H9 (cell line): ENCODE data around the gene TPPP3. TPM values are rescaled to one million over a fixed set of nuclear protein-coding genes. Genes with fewer than 3 reads are reported as not detected.

Source experiments
- DNase-seq: peaks from one replicate; pipeline ENCODE4 v3.0.0-alpha.2; 2017
- H2AFZ ChIP-seq: one replicate; pipeline ENCODE4 v1.6.1; 2013; ENCODE audit warnings: mild to moderate bottlenecking, low read length, control low read depth, moderate library complexity
- H2AK5ac ChIP-seq: 2 replicates; pipeline ENCODE4 v1.6.1; 2013; ENCODE audit warnings: low read length, control low read depth, mixed read lengths; ENCODE audit not compliant: insufficient read length
- H2BK120ac ChIP-seq: one replicate; pipeline ENCODE4 v1.6.1; 2013; ENCODE audit warnings: low read depth, mild to moderate bottlenecking, low read length, control low read depth, inconsistent platforms; ENCODE audit not compliant: poor library complexity, severe bottlenecking
- H2BK12ac ChIP-seq: 2 replicates; pipeline ENCODE4 v1.6.1; 2013; ENCODE audit warnings: low read length, control low read depth, mixed read lengths, low read depth; ENCODE audit not compliant: insufficient read length
- H2BK15ac ChIP-seq: 2 replicates; pipeline ENCODE4 v1.6.1; 2013; ENCODE audit warnings: low read depth, low read length, control low read depth
- H2BK20ac ChIP-seq: one replicate; pipeline ENCODE4 v1.6.1; 2013; ENCODE audit warnings: low read depth, mild to moderate bottlenecking, low read length, control low read depth, inconsistent platforms; ENCODE audit not compliant: poor library complexity, severe bottlenecking
- H2BK5ac ChIP-seq: 2 replicates; pipeline ENCODE4 v1.6.1; 2013; ENCODE audit warnings: low read length, control low read depth, mixed read lengths; ENCODE audit not compliant: insufficient read length
- H3K14ac ChIP-seq: 2 replicates; pipeline ENCODE4 v1.6.1; 2013; ENCODE audit warnings: low read length, control low read depth; ENCODE audit not compliant: insufficient read depth
- H3K18ac ChIP-seq: 2 replicates; pipeline ENCODE4 v1.6.1; 2013; ENCODE audit warnings: low read depth, mild to moderate bottlenecking, mixed read lengths, low read length, control low read depth; ENCODE audit not compliant: insufficient read length
- H3K23ac ChIP-seq: 2 replicates; pipeline ENCODE4 v1.6.1; 2013; ENCODE audit warnings: low read length, control low read depth, mixed read lengths, low read depth; ENCODE audit not compliant: insufficient read length
- H3K23me2 ChIP-seq: 2 replicates; pipeline ENCODE4 v1.6.1; 2013; ENCODE audit warnings: low read depth, mild to moderate bottlenecking, mixed read lengths, low read length, control low read depth; ENCODE audit not compliant: insufficient read length, poor library complexity, severe bottlenecking
- H3K27ac ChIP-seq: 2 replicates; pipeline ENCODE4 v1.5.1; 2013; ENCODE audit warnings: low read length, control low read depth, mixed read lengths, low read depth; ENCODE audit not compliant: insufficient read length
- H3K27me3 ChIP-seq: 2 replicates; pipeline ENCODE4 v1.6.1; 2013; ENCODE audit warnings: low read length, control low read depth, inconsistent platforms; ENCODE audit not compliant: insufficient read depth
- H3K4ac ChIP-seq: 2 replicates; pipeline ENCODE4 v1.6.1; 2013; ENCODE audit warnings: low read depth, mild to moderate bottlenecking, control low read depth, inconsistent platforms, low read length, moderate library complexity
- H3K4me1 ChIP-seq: 2 replicates; pipeline ENCODE4 v1.6.1; 2013; ENCODE audit warnings: low read length, control low read depth, inconsistent platforms; ENCODE audit not compliant: insufficient read depth
- H3K4me2 ChIP-seq: 2 replicates; pipeline ENCODE4 v1.6.1; 2013; ENCODE audit warnings: low read length, control low read depth, mixed read lengths; ENCODE audit not compliant: insufficient read length, insufficient read depth
- H3K56ac ChIP-seq: 2 replicates; pipeline ENCODE4 v1.6.1; 2013; ENCODE audit warnings: low read depth, mild to moderate bottlenecking, mixed read lengths, low read length, control low read depth; ENCODE audit not compliant: insufficient read length
- H3K79me1 ChIP-seq: 2 replicates; pipeline ENCODE4 v1.6.1; 2013; ENCODE audit warnings: low read depth, mild to moderate bottlenecking, moderate library complexity, low read length, control low read depth, inconsistent platforms; ENCODE audit not compliant: insufficient read depth, poor library complexity, severe bottlenecking
- H3K79me2 ChIP-seq: 2 replicates; pipeline ENCODE4 v1.6.1; 2013; ENCODE audit warnings: low read length, control low read depth, inconsistent platforms; ENCODE audit not compliant: insufficient read depth
- H3K9ac ChIP-seq: 2 replicates; pipeline ENCODE4 v1.6.1; 2013; ENCODE audit warnings: low read length, control low read depth, mixed read lengths; ENCODE audit not compliant: insufficient read length; ENCODE audit errors: extremely low read depth
- H3K9me3 ChIP-seq: one replicate; pipeline ENCODE4 v1.6.1; 2013; ENCODE audit warnings: low read depth, low read length, inconsistent platforms; ENCODE audit not compliant: control insufficient read depth
- H3T11ph ChIP-seq: one replicate; pipeline ENCODE4 v1.6.1; 2013; ENCODE audit warnings: mild to moderate bottlenecking, low read length, control low read depth, inconsistent platforms
- H4K20me1 ChIP-seq: one replicate; pipeline ENCODE4 v1.6.1; 2013; ENCODE audit not compliant: control insufficient read depth, insufficient read length, insufficient read depth
- H4K5ac ChIP-seq: 2 replicates; pipeline ENCODE4 v1.6.1; 2013; ENCODE audit warnings: low read depth, mild to moderate bottlenecking, mixed read lengths, low read length, control low read depth; ENCODE audit not compliant: insufficient read length
- H4K8ac ChIP-seq: replicated peaks from 2 replicates; pipeline ENCODE4 v1.6.1; 2013; ENCODE audit warnings: low read length, control low read depth, mixed read lengths, low read depth; ENCODE audit not compliant: insufficient read length
- H4K91ac ChIP-seq: 2 replicates; pipeline ENCODE4 v1.6.1; 2013; ENCODE audit warnings: low read depth, mild to moderate bottlenecking, moderate library complexity, mixed read lengths, low read length, control low read depth; ENCODE audit not compliant: insufficient read length
- H3K27ac Mint-ChIP-seq, 3 experiments: 2 replicates in 2 of 3; 3 replicates in 1 of 3; pipeline ENCODE4 v1.8.0; 2020 to 2021; ENCODE audit warnings: mixed read lengths in 3 of 3, mild to moderate bottlenecking in 1 of 3, moderate library complexity in 1 of 3
- H3K27me3 Mint-ChIP-seq: 2 replicates; pipeline ENCODE4 v1.8.0; 2021; ENCODE audit warnings: low read depth, mild to moderate bottlenecking, moderate library complexity, mixed read lengths
- H3K36me3 Mint-ChIP-seq, 3 experiments: 2 replicates in 2 of 3; 3 replicates in 1 of 3; pipeline ENCODE4 v1.8.0; 2020 to 2021; ENCODE audit warnings: low read depth in 3 of 3, mixed read lengths in 3 of 3; ENCODE audit not compliant: insufficient read depth in 1 of 3
- H3K4me1 Mint-ChIP-seq, 2 experiments: 2 replicates each; pipeline ENCODE4 v1.8.0; 2020; ENCODE audit warnings: mixed read lengths in 2 of 2
- H3K4me3 Mint-ChIP-seq, 2 experiments: 2 replicates in 1 of 2; 3 replicates in 1 of 2; pipeline ENCODE4 v1.8.0; 2020 to 2021; ENCODE audit warnings: mild to moderate bottlenecking in 2 of 2, mixed read lengths in 2 of 2, moderate library complexity in 1 of 2
- H3K9me3 Mint-ChIP-seq, 2 experiments: 2 replicates in 1 of 2; 3 replicates in 1 of 2; pipeline ENCODE4 v1.8.0; 2020; ENCODE audit warnings: mild to moderate bottlenecking in 2 of 2, mixed read lengths in 2 of 2, moderate library complexity in 1 of 2
- WGBS: extraction: QIAGEN DNeasy Blood & Tissue Kit; methylation state at CpG from one replicate; pipeline ENCODE4 v1.1.7; 2013; ENCODE audit warnings: missing lambda C conversion rate, low lambda C conversion rate, mixed read lengths; ENCODE audit not compliant: insufficient read length; ENCODE audit errors: extremely low coverage; 5-methylcytosine and 5-hydroxymethylcytosine counted together
- total RNA-seq: library from RNA; stranded (reverse); gene quantifications from 2 replicates; pipeline ENCODE4 v1.2.1, GENCODE V29; 2021
- TF ChIP-seq, protein P1 (sequence below): fragments of 200-600 bp; sonication (generic); conservative IDR thresholded peaks from 3 replicates; pipeline ENCODE4 v1.8.0; 2021; ENCODE audit warnings: antibody characterized with exemption, mild to moderate bottlenecking

TPPP3 gene
- total RNA-seq, 1 experiment from 2014 or later = 0.79 TPM

DNA sequence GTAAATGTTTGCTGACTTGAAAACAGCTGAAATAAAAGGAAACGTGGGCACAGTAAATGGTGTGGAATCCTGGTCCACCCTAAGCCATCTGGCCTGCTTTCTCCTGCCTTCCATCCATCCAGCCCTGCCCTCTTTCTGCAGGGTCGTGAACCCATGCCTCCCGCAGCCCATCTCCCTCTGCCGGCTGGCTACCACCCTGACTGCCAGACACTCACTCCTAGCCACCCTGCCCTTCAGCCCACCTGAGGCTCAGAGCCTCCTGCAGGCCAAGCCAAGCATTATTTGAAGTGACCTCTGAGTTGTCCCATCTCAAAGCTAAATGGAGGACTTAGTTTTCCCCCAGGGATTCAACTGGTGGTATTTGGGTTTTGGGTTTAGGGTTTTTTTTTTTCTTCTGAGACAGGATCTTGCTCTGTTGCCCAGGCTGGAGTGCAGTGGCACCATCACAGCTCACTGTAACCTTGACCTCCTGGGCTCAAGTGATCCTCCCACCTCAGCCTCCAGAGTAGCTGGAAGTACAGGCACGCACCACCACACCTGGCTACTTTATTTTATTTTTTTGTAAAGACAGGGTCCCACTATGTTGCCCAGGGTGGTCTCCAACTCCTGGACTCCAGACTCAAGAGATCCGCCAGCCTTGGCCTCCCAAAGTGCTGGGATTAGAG, 14.6 kb upstream of the TPPP3 start:
- Histone ChIP-seq H4K5ac (no peak overlapping the region), H3K79me2 (no peaks in the 10 kb centered on the region), H3K4me1 (peaks cover 8% of the 10 kb centered on the region; the same call in 1 of the 2 replicates), H2AFZ (no peak overlapping the region), H2BK15ac (no peak overlapping the region), H4K91ac (no peak overlapping the region), H4K20me1 (no peaks in the 10 kb centered on the region), H2BK120ac (no peak overlapping the region), H2BK12ac (no peak overlapping the region), H3K23me2 (no peaks in the 10 kb centered on the region), H3K79me1 (no peaks in the 10 kb centered on the region), H3K23ac (no peak overlapping the region), H2BK5ac (no peak overlapping the region), H3K27me3 (no peaks in the 10 kb centered on the region), H3K14ac (no peak overlapping the region), H3K9ac (no peak overlapping the region), H3T11ph (no peak overlapping the region), H3K27ac (no peak overlapping the region), H3K18ac (no peak overlapping the region), H3K56ac (no peak overlapping the region), H3K4me2 (no peak overlapping the region), H3K9me3 (no peaks in the 10 kb centered on the region), H3K4ac (no peak overlapping the region), H4K8ac (no peak overlapping the region), H2AK5ac (no peak overlapping the region), H2BK20ac (no peak overlapping the region)
- Mint-ChIP-seq H3K27ac (peak overlapping the region in 1 of 3 experiments; percentile 28; a peak in 3 of 7 replicates), H3K4me3 (no peak overlapping the region), H3K4me1 (peaks cover 41 to 44% of the 10 kb centered on the region in 2 experiments), H3K27me3 (peaks cover 10% of the 10 kb centered on the region), H3K36me3 (peaks cover 0 to 2% (median 0%) of the 10 kb centered on the region in 3 experiments; a peak in 1 of 7 replicates), H3K9me3 (no peaks in the 10 kb centered on the region)
- WGBS = no CpG with 5 or more reads among the region's 6 CpGs
- TF ChIP-seq, protein P1, sequence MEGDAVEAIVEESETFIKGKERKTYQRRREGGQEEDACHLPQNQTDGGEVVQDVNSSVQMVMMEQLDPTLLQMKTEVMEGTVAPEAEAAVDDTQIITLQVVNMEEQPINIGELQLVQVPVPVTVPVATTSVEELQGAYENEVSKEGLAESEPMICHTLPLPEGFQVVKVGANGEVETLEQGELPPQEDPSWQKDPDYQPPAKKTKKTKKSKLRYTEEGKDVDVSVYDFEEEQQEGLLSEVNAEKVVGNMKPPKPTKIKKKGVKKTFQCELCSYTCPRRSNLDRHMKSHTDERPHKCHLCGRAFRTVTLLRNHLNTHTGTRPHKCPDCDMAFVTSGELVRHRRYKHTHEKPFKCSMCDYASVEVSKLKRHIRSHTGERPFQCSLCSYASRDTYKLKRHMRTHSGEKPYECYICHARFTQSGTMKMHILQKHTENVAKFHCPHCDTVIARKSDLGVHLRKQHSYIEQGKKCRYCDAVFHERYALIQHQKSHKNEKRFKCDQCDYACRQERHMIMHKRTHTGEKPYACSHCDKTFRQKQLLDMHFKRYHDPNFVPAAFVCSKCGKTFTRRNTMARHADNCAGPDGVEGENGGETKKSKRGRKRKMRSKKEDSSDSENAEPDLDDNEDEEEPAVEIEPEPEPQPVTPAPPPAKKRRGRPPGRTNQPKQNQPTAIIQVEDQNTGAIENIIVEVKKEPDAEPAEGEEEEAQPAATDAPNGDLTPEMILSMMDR = peak; percentile 54
- DNase-seq = peak; percentile 71
